NK-92 (cell line): ENCODE measurements around the gene PVALB.

Source experiments
- DNase-seq: peaks from one replicate; lab custom pipeline; 2025; ENCODE audit not compliant: unreplicated experiment; lab: John Stamatoyannopoulos, UW

PVALB gene

DNA sequence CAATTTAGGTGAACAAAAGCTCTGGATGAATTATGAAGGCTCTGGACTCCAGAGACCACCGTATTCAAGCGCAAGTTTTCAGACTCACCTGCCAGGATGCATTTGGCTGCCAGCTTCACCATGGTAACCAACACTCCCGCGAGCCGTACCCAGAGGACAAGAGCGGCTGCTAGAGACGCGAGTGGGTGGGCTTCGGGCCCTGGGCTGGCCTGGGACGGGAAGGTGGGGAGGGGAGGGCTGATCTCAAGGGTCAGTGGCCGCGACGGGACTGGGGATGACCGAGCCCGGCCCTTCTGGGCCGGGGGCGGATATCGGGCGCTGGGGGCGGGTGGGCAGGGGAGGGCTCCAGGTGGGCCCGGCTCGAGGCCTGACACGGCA, 41.3 kb downstream of the PVALB start:
- no peak for DNase-seq

DNA sequence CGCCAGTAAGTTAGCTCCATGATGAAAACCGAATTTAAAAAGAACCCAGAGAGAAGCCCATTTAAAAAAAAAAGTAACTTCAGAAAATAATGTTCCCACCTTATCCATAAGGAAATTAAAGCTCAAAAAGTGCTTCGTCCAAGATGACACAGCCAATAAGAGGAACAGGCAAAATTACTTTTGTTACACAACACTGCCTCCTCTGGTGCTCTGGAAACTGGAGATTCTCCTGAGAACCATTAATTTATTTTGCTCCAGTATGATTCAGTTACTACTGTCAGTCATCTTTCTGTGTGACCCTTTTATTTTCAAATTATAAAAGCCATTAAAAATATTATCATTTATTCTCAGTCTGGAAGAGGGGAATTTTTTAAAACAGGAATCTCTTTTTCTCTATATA, 42.9 kb downstream of the PVALB start:
- DNase-seq, result no peak

GRCh38 chr22:36772451-36772850, 44.4 kb downstream of the PVALB start:
- DNase-seq, result no peak

DNA sequence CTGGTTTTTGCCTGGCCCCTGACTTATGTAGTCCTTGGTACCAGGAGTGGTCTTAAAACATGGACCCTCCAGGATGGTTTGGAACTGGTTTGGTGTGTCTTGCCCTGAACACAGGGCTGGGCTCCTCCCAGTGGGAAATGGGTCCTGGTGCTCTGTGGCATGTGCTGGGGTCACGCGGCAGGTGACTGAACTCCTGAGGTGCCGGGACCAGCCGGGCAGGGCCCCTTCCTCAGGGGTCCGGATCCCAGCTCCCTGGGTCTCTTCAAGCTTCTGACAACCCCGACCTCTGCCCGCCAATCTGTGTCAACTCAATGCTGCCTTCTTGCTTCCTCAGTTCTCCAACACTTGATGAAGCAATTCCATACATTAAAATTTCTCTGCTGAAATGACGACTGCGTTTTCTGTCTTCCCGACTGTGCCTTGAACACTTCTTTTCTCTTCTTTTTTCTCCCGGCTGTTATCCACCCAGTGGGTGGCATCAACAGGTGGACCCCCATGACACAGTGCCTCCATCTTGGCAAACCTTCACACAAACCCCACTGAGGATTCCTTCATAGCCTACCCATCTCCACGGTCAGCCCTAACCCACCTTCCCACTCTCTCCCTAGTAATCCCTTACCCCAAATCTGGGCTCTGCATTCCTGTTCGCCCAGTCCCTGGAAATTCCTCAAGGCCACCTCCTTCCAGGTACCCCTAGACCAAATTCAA, 45.3 kb downstream of the PVALB start:
- no peak for DNase-seq

- no peak for DNase-seq
Observed at GRCh38 chr22:36770513-36771231, 46.2 kb downstream of the PVALB start.

GRCh38 chr22:36769541-36770512, 47.0 kb downstream of the PVALB start:
- DNase-seq, result no peak

DNA sequence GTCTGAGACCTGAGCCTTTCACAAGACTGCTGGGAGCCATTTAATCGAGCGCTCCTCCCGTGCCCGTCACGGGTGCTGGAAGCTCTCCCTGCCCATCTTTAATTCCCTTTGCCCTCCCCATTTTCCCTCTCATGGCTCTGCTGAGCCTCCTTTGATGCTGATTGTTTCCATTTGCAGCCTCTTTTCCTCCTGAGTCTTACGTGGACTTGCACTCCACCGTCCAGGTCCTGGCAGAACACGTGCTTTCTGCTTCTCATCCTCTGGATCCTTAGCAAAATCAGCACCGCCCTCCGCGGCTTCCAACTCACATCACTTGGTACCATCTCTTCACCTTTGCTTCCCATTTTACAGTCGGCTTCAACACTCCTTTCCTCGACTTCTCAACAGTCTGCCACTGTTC, 48.2 kb downstream of the PVALB start:
- no peak for DNase-seq

DNA sequence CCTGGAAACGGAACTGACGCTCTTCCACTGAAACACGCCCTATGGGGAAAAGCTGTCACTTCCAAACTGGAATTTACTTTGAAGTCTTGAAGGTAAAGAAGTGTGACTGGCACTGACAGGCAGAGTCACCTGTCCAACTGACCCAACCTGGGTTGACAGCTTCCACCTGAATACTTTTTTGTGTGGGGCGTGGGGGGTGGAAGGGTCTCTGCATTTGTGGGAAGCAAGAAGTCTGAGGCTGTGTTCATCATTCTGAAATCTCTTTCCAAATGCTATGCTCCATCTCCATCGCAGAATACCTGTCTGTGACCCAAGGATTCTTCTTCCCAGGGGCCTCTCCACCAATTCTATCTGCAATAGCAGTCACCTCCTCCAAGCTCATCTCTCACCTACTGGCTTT, 48.7 kb downstream of the PVALB start:
- DNase-seq, result no peak

- no peak for DNase-seq
Observed at GRCh38 chr22:36767035-36767775, 49.6 kb downstream of the PVALB start.

DNA sequence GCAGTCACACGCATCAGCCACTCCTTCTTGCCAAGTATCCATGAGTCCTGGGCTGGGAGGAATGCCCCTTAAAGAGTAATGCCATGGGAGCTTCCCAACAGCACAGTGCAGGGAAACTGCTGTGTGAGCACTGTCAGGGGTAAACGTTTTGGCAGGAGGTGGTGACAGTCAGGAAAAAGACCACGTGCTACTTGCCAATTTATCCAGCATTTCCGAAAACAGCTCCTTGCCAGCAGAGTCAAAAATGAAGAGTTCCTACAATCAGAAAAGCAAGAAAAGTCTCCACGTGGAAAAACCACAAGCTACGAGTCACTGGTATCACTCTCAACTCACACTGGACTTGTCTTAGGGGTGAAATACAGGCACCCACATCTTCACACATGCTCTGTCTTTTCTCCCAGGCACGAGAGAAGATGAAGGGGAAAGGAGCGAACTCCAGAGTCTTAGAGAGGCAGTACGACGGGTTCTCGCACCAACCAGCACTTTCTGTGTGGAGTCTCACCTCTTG, 50.8 kb downstream of the PVALB start:
- DNase-seq, result no peak

- DNase-seq, result no peak
Observed at GRCh38 chr22:36765131-36765942, 51.5 kb downstream of the PVALB start.

DNA sequence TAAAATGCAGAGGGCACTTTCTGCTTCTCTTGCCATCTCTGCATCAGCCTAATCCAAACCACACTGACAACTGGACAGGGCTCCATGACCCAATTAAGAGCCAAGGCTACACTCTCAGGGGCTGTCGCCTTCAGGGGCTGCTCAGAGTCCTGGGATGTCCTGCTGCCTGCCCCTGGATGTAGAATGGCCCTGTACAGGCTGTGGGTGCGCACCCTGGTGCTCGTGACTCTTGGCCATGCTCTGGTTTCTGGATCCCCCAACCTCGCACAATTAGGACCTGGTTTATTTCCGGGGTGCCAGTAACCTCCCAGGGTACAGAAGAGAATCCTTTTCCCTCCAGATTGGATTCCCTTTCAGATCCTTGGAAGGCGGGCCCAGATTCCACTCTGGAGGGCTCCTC, 52.2 kb downstream of the PVALB start:
- DNase-seq, result no peak

DNA sequence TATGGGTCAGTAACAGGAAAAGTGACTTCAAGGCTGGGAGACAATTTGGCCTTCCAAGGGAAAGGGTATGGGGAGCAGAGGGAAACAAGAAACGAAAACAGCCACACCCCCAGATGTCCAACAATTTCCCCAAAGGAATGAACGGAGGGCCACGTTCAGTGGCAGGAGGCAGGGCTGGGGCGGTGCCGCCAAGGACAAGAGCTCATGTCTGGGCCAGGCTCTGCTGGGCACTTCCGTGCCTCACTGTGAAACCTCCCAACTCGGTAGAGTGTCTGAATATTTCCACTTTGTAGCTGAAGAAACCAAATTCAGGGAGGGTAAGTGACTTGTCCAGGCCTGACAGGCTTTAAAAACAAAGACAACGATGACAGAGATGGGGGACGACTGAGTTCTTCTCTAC, 52.8 kb downstream of the PVALB start:
- DNase-seq, result no peak

DNA sequence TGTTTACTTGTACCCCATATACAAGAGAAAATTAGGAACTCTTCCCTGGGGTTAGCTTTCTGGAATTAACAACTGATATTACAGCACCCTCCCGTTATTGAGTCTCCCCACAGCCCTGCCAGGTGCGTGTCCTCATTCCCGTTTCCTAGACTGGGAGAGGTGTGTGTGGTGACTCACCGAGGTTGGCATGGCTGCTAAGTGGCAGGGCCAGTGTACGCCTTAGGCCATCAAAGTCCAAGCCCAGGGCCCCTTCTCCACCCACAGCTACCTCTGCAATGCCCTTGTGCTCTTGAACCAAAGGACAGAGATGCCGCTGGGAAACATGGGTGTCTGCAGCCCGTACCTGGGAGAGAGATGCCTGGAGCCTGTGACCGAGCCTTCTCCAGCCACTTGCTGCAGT, 53.3 kb downstream of the PVALB start:
- DNase-seq, result no peak

- DNase-seq, result no peak
Observed at GRCh38 chr22:36762687-36763260, 54.1 kb downstream of the PVALB start.

- DNase-seq, result no peak
Observed at GRCh38 chr22:36761553-36762240, 55.1 kb downstream of the PVALB start.

GRCh38 chr22:36760786-36761185, 56.0 kb downstream of the PVALB start:
- DNase-seq, result no peak

- no peak for DNase-seq
Observed at GRCh38 chr22:36759481-36760159, 57.2 kb downstream of the PVALB start.
